HUES48 (cell line): ENCODE results near the gene APBB2.
"Not testable (repeated sequence)": the region's sequence is repeated elsewhere in the genome, so short reads cannot be mapped to it uniquely, and the experiment has no call there.

Experiments used
- H3K27ac ChIP-seq: one replicate; pipeline ENCODE4 v1.7.0; 2013; ENCODE audit warnings: low read depth, low read length, inconsistent platforms
- H3K27me3 ChIP-seq: 2 replicates; pipeline ENCODE4 v1.6.1; 2013; ENCODE audit warnings: mild to moderate bottlenecking, low read length; ENCODE audit not compliant: control insufficient read depth, insufficient read depth
- H3K36me3 ChIP-seq: 2 replicates; pipeline ENCODE4 v1.6.1; 2013; ENCODE audit warnings: low read length; ENCODE audit not compliant: control insufficient read depth, insufficient read depth
- H3K4me1 ChIP-seq: 2 replicates; pipeline ENCODE4 v1.6.1; 2013; ENCODE audit warnings: mild to moderate bottlenecking, low read length; ENCODE audit not compliant: control insufficient read depth, insufficient read depth
- H3K4me3 ChIP-seq: 2 replicates; pipeline ENCODE4 v1.5.1; 2013; ENCODE audit warnings: mild to moderate bottlenecking, low read depth, low read length
- H3K9ac ChIP-seq: 2 replicates; pipeline ENCODE4 v1.6.1; 2013; ENCODE audit warnings: mild to moderate bottlenecking, low read depth, low read length, moderate library complexity
- H3K9me3 ChIP-seq: 2 replicates; pipeline ENCODE4 v1.6.1; 2013; ENCODE audit warnings: low read length; ENCODE audit not compliant: control insufficient read depth, insufficient read depth

Gene APBB2

GRCh38 chr4:40820101-40820500 is 394.2 kb downstream of the APBB2 start:
- H3K9me3 ChIP-seq = no peaks in the 10 kb centered on the region
- no peaks in the 10 kb centered on the region for H3K27me3 ChIP-seq
- no peak overlapping the region for H3K27ac ChIP-seq
- no peak overlapping the region for H3K9ac ChIP-seq
- H3K4me3 ChIP-seq = no peak overlapping the region
- no peaks in the 10 kb centered on the region for H3K4me1 ChIP-seq
- peaks cover 74% of the 10 kb centered on the region for H3K36me3 ChIP-seq

GRCh38 chr4:40817157-40817556 is 397.2 kb downstream of the APBB2 start:
- not testable (repeated sequence) for H3K9me3 ChIP-seq, H3K9ac ChIP-seq, H3K4me1 ChIP-seq, H3K27me3 ChIP-seq, H3K27ac ChIP-seq, H3K4me3 ChIP-seq
- H3K36me3 ChIP-seq = peaks cover 76% of the 10 kb centered on the region

GRCh38 chr4:40812856-40813255 is 401.5 kb downstream of the APBB2 start:
- Histone ChIP-seq H3K27me3 (no peaks in the 10 kb centered on the region), H3K4me3 (no peak overlapping the region), H3K27ac (no peak overlapping the region), H3K4me1 (0 out of 2 replicates have a peak, but pooled peaks cover 2% of the 10 kb centered on the region), H3K36me3 (peaks cover 47% of the 10 kb centered on the region), H3K9me3 (no peaks in the 10 kb centered on the region), H3K9ac (no peak overlapping the region)

GRCh38 chr4:40812386-40812785 is 402.0 kb downstream of the APBB2 start:
- Histone ChIP-seq H3K9me3 (no peaks in the 10 kb centered on the region), H3K36me3 (peaks cover 43% of the 10 kb centered on the region), H3K9ac (no peak overlapping the region), H3K4me3 (no peak overlapping the region), H3K27me3 (no peaks in the 10 kb centered on the region), H3K27ac (no peak overlapping the region), H3K4me1 (0 out of 2 replicates have a peak, but pooled peaks cover 2% of the 10 kb centered on the region)

GRCh38 chr4:40811956-40812355 is 402.4 kb downstream of the APBB2 start:
- Histone ChIP-seq H3K4me3 (no peak overlapping the region), H3K27me3 (no peaks in the 10 kb centered on the region), H3K27ac (no peak overlapping the region), H3K4me1 (0 out of 2 replicates have a peak, but pooled peaks cover 2% of the 10 kb centered on the region), H3K9me3 (no peaks in the 10 kb centered on the region), H3K36me3 (peaks cover 39% of the 10 kb centered on the region), H3K9ac (no peak overlapping the region)

- Histone ChIP-seq H3K4me1 (0 out of 2 replicates have a peak, but pooled peaks cover 2% of the 10 kb centered on the region), H3K27ac (peak overlapping the region; percentile 31), H3K9me3 (no peaks in the 10 kb centered on the region), H3K27me3 (no peaks in the 10 kb centered on the region), H3K4me3 (no peak overlapping the region), H3K9ac (no peak overlapping the region), H3K36me3 (peaks cover 13% of the 10 kb centered on the region)
These were observed 405.4 kb downstream of the APBB2 start for GRCh38 chr4:40808926-40809457.

GRCh38 chr4:40804598-40804997 is 409.7 kb downstream of the APBB2 start:
- H3K36me3 ChIP-seq = no peaks in the 10 kb centered on the region
- no peak overlapping the region for H3K27ac ChIP-seq
- no peak overlapping the region for H3K9ac ChIP-seq
- H3K27me3 ChIP-seq = no peaks in the 10 kb centered on the region
- H3K4me1 ChIP-seq = 0 out of 2 replicates have a peak, but pooled peaks cover 2% of the 10 kb centered on the region
- H3K4me3 ChIP-seq = no peak overlapping the region
- no peaks in the 10 kb centered on the region for H3K9me3 ChIP-seq

GRCh38 chr4:40800064-40800463 is 414.3 kb downstream of the APBB2 start:
- Histone ChIP-seq H3K9ac (no peak overlapping the region), H3K4me1 (no peaks in the 10 kb centered on the region), H3K27me3 (no peaks in the 10 kb centered on the region), H3K9me3 (no peaks in the 10 kb centered on the region), H3K4me3 (no peak overlapping the region), H3K27ac (no peak overlapping the region), H3K36me3 (peaks cover 3% of the 10 kb centered on the region; the same call in 1 of the 2 replicates)

- H3K4me3 ChIP-seq = no peak overlapping the region
- H3K27ac ChIP-seq = no peak overlapping the region
- H3K9me3 ChIP-seq = no peaks in the 10 kb centered on the region
- no peaks in the 10 kb centered on the region for H3K27me3 ChIP-seq
- no peak overlapping the region for H3K9ac ChIP-seq
- no peaks in the 10 kb centered on the region for H3K36me3 ChIP-seq
- no peaks in the 10 kb centered on the region for H3K4me1 ChIP-seq
These were observed 424.6 kb downstream of the APBB2 start for GRCh38 chr4:40789771-40790170.

GRCh38 chr4:40789031-40789430 is 425.3 kb downstream of the APBB2 start:
- no peaks in the 10 kb centered on the region for H3K9me3 ChIP-seq
- no peak overlapping the region for H3K27ac ChIP-seq
- H3K4me3 ChIP-seq = no peak overlapping the region
- no peaks in the 10 kb centered on the region for H3K4me1 ChIP-seq
- H3K36me3 ChIP-seq = no peaks in the 10 kb centered on the region
- H3K27me3 ChIP-seq = no peaks in the 10 kb centered on the region
- H3K9ac ChIP-seq = no peak overlapping the region

GRCh38 chr4:40788331-40788730 is 426.0 kb downstream of the APBB2 start:
- no peaks in the 10 kb centered on the region for H3K36me3 ChIP-seq
- no peaks in the 10 kb centered on the region for H3K27me3 ChIP-seq
- H3K9me3 ChIP-seq = no peaks in the 10 kb centered on the region
- no peak overlapping the region for H3K9ac ChIP-seq
- H3K27ac ChIP-seq = no peak overlapping the region
- no peak overlapping the region for H3K4me3 ChIP-seq
- no peaks in the 10 kb centered on the region for H3K4me1 ChIP-seq
